ENCODE measurements around the gene SRSF10. TPM values are rescaled to one million over a fixed set of nuclear protein-coding genes. Genes with fewer than 3 reads are reported as not detected.

The SRSF10 gene
- total and polyA plus RNA-seq, 9 of the 15 experiments (the other 6 are each of a cell fraction or from before 2014, with no cell fraction given): 154 to 264 (median 205) TPM

DNA sequence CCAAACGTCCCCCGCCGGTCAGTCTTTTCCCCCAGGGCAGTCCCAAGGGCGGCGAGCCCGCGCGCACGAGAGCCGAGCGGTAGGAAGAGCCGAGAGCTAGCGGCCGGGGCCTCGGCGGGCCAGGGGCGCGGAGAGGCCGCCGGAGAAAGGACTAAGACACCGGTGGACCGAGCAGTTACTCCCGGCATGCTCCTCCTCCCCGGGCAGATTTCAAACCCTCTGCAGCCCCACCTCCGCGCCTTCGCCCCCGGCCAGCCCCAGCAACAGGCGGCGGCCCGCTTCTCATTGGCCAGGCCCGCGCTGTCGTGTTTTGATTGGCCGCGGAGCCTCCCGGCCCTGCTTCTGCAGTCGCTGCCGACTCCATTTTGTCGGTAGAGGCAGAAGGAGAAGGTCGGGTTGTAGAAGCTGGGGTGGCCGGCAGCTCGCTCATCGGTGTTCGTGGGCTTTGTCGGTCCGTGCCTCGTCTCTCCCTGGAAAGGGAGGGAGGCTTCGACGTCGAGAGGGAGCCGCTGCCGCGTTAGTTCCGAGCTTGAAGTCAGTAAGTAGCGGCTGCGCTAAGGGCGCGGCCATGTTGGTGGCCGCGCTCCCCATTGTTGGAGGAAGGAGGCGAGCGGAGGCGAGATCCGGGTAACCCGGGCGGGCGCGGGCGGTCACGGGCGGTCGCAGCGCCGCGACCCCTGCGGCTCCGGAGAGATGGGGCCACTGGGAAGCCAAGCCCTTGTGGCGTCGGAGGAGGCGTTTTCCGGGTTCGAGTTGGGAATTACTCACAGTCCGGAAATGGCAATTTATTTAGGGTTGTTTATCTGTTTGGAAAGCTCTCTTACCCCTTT is 20.5 kb downstream of the SRSF10 start, which contains the start of gene PNRC2 (continued):
- TF ChIP-seq, protein P1, sequence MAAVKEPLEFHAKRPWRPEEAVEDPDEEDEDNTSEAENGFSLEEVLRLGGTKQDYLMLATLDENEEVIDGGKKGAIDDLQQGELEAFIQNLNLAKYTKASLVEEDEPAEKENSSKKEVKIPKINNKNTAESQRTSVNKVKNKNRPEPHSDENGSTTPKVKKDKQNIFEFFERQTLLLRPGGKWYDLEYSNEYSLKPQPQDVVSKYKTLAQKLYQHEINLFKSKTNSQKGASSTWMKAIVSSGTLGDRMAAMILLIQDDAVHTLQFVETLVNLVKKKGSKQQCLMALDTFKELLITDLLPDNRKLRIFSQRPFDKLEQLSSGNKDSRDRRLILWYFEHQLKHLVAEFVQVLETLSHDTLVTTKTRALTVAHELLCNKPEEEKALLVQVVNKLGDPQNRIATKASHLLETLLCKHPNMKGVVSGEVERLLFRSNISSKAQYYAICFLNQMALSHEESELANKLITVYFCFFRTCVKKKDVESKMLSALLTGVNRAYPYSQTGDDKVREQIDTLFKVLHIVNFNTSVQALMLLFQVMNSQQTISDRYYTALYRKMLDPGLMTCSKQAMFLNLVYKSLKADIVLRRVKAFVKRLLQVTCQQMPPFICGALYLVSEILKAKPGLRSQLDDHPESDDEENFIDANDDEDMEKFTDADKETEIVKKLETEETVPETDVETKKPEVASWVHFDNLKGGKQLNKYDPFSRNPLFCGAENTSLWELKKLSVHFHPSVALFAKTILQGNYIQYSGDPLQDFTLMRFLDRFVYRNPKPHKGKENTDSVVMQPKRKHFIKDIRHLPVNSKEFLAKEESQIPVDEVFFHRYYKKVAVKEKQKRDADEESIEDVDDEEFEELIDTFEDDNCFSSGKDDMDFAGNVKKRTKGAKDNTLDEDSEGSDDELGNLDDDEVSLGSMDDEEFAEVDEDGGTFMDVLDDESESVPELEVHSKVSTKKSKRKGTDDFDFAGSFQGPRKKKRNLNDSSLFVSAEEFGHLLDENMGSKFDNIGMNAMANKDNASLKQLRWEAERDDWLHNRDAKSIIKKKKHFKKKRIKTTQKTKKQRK (IDR thresholded peaks at IDR 0.05; ENCODE audit: borderline replicate concordance, low read depth, low read length): no peak
- TF ChIP-seq RBBP5 (IDR thresholded peaks at IDR 0.05; ENCODE audit: borderline replicate concordance, insufficient read depth, low read length, poor library complexity, severe bottlenecking) (peak; percentile 87), ARID1B (IDR thresholded peaks at IDR 0.05) (0 out of 2 replicates have a peak, but pooled peaks have one; percentile 2), MCM2 (IDR thresholded peaks at IDR 0.05; ENCODE audit: low read depth) (no peak), ETV6 (IDR thresholded peaks at IDR 0.05; ENCODE audit: borderline replicate concordance in 1 of 2, low read depth in 2 of 2, low read length in 1 of 2) (no peak), ETV6 (CRISPR knock-in tag; IDR thresholded peaks at IDR 0.05; ENCODE audit: borderline replicate concordance) (no peak), TBP (optimal IDR thresholded peaks at IDR 0.05; ENCODE audit: low read depth, low read length) (peak; percentile 95), SMARCB1 (IDR thresholded peaks at IDR 0.05; ENCODE audit: insufficient read length, low read depth) (no peak), HMG20A (CRISPR knock-in tag; conservative IDR thresholded peaks at IDR 0.05) (no peak), NBN (IDR thresholded peaks at IDR 0.05; ENCODE audit: low read depth) (0 out of 2 replicates have a peak, but pooled peaks have one; percentile 17), ZKSCAN8 (CRISPR knock-in tag; IDR thresholded peaks at IDR 0.05) (0 out of 2 replicates have a peak, but pooled peaks have one; percentile 36), MIER1 (IDR thresholded peaks at IDR 0.05; ENCODE audit: low read depth) (no peak)
- TF ChIP-seq, protein P2, sequence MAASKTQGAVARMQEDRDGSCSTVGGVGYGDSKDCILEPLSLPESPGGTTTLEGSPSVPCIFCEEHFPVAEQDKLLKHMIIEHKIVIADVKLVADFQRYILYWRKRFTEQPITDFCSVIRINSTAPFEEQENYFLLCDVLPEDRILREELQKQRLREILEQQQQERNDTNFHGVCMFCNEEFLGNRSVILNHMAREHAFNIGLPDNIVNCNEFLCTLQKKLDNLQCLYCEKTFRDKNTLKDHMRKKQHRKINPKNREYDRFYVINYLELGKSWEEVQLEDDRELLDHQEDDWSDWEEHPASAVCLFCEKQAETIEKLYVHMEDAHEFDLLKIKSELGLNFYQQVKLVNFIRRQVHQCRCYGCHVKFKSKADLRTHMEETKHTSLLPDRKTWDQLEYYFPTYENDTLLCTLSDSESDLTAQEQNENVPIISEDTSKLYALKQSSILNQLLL (CRISPR knock-in tag; IDR thresholded peaks at IDR 0.05; ENCODE audit: borderline replicate concordance): no peak
- TF ChIP-seq, protein P3, sequence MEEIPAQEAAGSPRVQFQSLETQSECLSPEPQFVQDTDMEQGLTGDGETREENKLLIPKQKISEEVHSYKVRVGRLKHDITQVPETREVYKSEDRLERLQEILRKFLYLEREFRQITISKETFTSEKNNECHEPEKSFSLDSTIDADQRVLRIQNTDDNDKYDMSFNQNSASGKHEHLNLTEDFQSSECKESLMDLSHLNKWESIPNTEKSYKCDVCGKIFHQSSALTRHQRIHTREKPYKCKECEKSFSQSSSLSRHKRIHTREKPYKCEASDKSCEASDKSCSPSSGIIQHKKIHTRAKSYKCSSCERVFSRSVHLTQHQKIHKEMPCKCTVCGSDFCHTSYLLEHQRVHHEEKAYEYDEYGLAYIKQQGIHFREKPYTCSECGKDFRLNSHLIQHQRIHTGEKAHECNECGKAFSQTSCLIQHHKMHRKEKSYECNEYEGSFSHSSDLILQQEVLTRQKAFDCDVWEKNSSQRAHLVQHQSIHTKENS (CRISPR knock-in tag; IDR thresholded peaks at IDR 0.05): no peak
- TF ChIP-seq, protein P4, sequence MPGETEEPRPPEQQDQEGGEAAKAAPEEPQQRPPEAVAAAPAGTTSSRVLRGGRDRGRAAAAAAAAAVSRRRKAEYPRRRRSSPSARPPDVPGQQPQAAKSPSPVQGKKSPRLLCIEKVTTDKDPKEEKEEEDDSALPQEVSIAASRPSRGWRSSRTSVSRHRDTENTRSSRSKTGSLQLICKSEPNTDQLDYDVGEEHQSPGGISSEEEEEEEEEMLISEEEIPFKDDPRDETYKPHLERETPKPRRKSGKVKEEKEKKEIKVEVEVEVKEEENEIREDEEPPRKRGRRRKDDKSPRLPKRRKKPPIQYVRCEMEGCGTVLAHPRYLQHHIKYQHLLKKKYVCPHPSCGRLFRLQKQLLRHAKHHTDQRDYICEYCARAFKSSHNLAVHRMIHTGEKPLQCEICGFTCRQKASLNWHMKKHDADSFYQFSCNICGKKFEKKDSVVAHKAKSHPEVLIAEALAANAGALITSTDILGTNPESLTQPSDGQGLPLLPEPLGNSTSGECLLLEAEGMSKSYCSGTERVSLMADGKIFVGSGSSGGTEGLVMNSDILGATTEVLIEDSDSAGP (CRISPR knock-in tag; IDR thresholded peaks at IDR 0.05): no peak; the same call in 1 of the 2 replicates
- TF ChIP-seq, protein P5, sequence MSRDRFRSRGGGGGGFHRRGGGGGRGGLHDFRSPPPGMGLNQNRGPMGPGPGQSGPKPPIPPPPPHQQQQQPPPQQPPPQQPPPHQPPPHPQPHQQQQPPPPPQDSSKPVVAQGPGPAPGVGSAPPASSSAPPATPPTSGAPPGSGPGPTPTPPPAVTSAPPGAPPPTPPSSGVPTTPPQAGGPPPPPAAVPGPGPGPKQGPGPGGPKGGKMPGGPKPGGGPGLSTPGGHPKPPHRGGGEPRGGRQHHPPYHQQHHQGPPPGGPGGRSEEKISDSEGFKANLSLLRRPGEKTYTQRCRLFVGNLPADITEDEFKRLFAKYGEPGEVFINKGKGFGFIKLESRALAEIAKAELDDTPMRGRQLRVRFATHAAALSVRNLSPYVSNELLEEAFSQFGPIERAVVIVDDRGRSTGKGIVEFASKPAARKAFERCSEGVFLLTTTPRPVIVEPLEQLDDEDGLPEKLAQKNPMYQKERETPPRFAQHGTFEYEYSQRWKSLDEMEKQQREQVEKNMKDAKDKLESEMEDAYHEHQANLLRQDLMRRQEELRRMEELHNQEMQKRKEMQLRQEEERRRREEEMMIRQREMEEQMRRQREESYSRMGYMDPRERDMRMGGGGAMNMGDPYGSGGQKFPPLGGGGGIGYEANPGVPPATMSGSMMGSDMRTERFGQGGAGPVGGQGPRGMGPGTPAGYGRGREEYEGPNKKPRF (IDR thresholded peaks at IDR 0.05; ENCODE audit: low read depth, low read length): no peak

All from K562 (cell line).